Spleen (tissue), 7 donors: ENCODE measurements around the gene TRIOBP.

ENCODE experiments used
- POLR2A ChIP-seq, 3 donors: fragments of 450-650 bp; IDR thresholded peaks; one replicate each; pipeline ENCODE4 v1.5.1; 2017; ENCODE audit warnings: antibody characterized with exemption in 3 of 3, mild to moderate bottlenecking in 1 of 3
- TF ChIP-seq, protein P1 (sequence below), 11 experiments: fragments of 200-600 bp in 7 of 11; fragments of 450-650 bp in 4 of 11; sonication (generic) in 4 of 11; IDR thresholded peaks in 8 of 11; conservative IDR thresholded peaks in 3 of 11; 1 replicate in 7 of 11; 2 replicates in 4 of 11; pipeline versions ENCODE4 v1.4.0 to v1.8.0; 2016 to 2021; ENCODE audit warnings: antibody characterized with exemption in 11 of 11, inconsistent platforms in 4 of 11, mild to moderate bottlenecking in 1 of 11
- donor health status: DM: no; HTN: no; CAD: no; lungs with moderate emphysema.
- donor health status: DM: no; HTN: no; CAD: no.
- donor health status: DM: no; HTN: no; CAD: no.

DNA sequence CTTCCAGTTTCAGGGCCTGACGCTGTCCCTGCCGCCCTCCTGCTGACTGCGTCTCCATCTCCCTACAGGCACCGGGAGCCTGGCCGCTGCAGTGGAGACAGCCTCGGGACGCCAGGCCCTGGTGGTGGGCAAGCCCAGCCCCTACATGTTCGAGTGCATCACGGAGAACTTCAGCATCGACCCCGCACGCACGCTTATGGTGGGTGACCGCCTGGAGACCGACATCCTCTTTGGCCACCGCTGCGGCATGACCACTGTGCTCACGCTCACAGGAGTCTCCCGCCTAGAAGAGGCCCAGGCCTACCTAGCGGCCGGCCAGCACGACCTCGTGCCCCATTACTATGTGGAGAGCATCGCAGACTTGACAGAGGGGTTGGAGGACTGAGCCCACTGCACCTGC is 31.4 kb upstream of the TRIOBP start:
- TF ChIP-seq POLR2A (IDR thresholded peaks at IDR 0.05): no peak
- TF ChIP-seq, protein P1, sequence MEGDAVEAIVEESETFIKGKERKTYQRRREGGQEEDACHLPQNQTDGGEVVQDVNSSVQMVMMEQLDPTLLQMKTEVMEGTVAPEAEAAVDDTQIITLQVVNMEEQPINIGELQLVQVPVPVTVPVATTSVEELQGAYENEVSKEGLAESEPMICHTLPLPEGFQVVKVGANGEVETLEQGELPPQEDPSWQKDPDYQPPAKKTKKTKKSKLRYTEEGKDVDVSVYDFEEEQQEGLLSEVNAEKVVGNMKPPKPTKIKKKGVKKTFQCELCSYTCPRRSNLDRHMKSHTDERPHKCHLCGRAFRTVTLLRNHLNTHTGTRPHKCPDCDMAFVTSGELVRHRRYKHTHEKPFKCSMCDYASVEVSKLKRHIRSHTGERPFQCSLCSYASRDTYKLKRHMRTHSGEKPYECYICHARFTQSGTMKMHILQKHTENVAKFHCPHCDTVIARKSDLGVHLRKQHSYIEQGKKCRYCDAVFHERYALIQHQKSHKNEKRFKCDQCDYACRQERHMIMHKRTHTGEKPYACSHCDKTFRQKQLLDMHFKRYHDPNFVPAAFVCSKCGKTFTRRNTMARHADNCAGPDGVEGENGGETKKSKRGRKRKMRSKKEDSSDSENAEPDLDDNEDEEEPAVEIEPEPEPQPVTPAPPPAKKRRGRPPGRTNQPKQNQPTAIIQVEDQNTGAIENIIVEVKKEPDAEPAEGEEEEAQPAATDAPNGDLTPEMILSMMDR (IDR thresholded peaks at IDR 0.05 in 8 of 11, conservative IDR thresholded peaks at IDR 0.05 in 3 of 11): no peak
